GM12801 (cell line): ENCODE measurements around the gene POLR1G.

Experiments
- TF ChIP-seq, protein P1 (sequence below): IDR thresholded peaks from one replicate; pipeline ENCODE4 v1.5.1; 2011; ENCODE audit warnings: control low read depth; ENCODE audit not compliant: insufficient read length; ENCODE audit errors: extremely low read depth

The POLR1G gene

DNA sequence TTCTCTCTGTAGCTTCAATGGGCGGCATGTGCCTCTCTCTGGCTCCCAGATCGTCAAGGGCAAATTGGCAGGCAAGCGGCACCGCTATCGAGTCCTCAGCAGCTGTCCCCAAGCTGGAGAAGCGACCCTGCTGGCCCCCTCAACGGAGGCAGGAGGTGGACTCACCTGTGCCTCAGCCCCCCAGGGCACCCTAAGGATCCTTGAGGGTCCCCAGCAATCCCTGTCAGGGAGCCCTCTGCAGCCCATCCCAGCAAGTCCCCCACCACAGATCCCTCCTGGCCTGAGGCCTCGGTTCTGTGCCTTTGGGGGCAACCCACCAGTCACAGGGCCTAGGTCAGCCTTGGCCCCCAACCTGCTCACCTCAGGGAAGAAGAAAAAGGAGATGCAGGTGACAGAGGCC is 1.7 kb downstream of the POLR1G start:
- TF ChIP-seq, protein P1, sequence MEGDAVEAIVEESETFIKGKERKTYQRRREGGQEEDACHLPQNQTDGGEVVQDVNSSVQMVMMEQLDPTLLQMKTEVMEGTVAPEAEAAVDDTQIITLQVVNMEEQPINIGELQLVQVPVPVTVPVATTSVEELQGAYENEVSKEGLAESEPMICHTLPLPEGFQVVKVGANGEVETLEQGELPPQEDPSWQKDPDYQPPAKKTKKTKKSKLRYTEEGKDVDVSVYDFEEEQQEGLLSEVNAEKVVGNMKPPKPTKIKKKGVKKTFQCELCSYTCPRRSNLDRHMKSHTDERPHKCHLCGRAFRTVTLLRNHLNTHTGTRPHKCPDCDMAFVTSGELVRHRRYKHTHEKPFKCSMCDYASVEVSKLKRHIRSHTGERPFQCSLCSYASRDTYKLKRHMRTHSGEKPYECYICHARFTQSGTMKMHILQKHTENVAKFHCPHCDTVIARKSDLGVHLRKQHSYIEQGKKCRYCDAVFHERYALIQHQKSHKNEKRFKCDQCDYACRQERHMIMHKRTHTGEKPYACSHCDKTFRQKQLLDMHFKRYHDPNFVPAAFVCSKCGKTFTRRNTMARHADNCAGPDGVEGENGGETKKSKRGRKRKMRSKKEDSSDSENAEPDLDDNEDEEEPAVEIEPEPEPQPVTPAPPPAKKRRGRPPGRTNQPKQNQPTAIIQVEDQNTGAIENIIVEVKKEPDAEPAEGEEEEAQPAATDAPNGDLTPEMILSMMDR, result no peak

DNA sequence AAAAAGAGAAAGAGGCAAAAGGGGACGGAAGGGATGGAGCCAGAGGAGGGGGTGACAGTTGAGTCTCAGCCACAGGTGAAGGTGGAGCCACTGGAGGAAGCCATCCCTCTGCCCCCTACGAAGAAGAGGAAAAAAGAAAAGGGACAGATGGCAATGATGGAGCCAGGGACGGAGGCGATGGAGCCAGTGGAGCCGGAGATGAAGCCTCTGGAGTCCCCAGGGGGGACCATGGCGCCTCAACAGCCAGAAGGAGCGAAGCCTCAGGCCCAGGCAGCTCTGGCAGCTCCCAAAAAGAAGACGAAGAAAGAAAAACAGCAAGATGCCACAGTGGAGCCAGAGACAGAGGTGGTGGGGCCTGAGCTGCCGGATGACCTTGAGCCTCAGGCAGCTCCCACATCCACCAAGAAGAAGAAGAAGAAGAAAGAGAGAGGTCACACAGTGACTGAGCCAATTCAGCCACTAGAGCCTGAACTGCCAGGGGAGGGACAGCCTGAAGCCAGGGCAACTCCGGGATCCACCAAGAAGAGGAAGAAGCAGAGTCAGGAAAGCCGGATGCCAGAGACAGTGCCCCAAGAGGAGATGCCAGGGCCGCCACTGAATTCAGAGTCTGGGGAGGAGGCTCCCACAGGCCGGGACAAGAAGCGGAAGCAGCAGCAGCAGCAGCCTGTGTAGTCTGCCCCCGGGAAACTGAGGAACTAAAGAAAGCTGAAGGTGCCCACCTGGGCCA is 2.5 kb downstream of the POLR1G start:
- TF ChIP-seq, protein P1, result no peak

GRCh38 chr19:45409557-45409920 is 3.1 kb downstream of the POLR1G start:
- TF ChIP-seq, protein P1, result no peak

DNA sequence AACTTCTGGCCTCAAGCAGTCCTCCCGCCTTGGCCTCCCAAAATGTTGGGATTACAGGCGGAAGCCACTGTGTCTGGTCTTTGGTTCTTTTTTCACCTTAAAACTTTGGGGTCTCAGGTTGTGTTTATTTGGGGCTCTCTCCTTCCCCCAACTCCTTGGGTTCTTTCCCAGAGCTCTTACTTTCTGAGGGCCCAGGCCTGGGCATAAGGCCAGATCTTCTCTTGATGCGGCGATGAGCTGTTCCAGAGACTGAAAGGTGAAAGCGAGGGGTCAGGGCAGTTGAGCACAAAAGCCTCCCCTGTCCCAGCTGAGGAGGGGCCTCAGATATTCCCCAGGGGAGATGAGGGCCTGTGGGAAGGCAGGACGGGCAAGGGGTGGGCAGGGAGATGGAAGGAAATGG is 7.1 kb downstream of the POLR1G start:
- TF ChIP-seq, protein P1, result no peak

DNA sequence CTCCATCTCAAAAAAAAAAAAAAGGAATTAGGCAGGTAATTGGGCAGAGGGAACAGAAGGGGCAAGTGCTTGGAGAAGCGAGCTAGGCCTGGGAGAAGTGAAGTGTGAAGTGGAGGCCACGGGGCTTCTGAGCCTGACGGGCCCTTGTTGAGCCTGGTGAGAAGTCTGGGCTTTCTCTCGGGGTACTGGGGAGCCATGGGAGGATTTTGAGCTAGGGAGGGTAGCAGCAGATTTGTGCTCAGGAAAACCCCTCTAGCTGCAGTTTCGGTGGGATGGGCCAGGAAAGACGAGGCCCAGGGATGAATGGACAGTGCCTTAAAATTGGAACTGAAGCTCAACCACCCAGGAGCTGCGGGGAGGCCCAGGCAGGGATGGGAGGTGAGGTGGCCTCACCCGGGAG is 8.0 kb downstream of the POLR1G start:
- TF ChIP-seq, protein P1, result no peak

GRCh38 chr19:45417151-45417550 is 10.7 kb downstream of the POLR1G start:
- TF ChIP-seq, protein P1, result no peak

DNA sequence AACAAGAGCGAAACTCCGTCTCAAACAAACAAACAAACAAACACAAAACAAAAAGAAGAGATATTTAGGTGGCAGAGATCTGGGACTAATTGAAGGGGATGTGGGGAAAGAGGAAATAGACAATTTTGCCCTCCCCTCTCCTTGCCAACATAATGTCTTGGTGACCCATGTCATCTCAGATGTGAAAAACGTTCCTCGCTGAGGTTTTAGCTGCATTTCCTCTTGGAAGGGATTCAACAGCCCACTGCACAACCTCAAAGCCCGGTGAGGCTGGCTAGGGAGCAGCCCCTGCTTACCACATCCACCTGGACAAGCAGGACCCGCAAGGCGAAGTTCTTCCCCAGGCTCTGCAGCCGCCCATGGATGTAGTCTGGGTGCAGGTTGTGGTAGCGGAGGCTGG is 12.4 kb downstream of the POLR1G start:
- TF ChIP-seq, protein P1, result no peak

- TF ChIP-seq, protein P1, result no peak
Observed at GRCh38 chr19:45419396-45419795, 13.0 kb downstream of the POLR1G start.
